NT2/D1 (cell line): ENCODE results near the gene SUGP1.

ENCODE experiments used
- SUZ12 ChIP-seq: IDR thresholded peaks from 2 replicates; pipeline ENCODE4 v1.6.1; 2011; ENCODE audit not compliant: insufficient read length, insufficient read depth; ENCODE audit errors: extremely low read depth
- ZNF274 ChIP-seq: IDR thresholded peaks from 2 replicates; pipeline ENCODE4 v1.6.1; 2011; ENCODE audit warnings: mild to moderate bottlenecking, low read depth, low read length

DNA sequence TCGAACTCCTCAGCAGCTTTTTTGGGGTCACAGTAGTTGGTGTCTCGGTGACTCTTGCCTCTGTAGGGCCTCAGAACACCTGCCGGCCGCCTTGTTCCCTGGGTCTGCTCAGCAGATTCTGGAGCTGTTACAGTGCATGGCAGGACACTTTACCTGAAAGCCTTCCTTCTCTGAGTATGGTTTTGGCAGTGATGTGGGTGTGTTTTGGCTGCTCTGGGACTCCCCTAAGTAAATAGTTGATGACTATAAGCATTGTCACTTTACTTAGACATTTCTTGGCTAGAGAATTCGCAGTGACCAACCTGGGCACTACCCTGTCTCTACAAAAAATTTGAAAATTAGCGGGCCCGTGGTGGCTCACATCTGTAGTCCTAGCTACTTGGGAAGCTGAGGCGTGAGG is 7.4 kb upstream of the SUGP1 start:
- no peak for TF ChIP-seq ZNF274
- TF ChIP-seq SUZ12 = no peak
